ENCODE results near the gene ZNF552.
"Not testable (repeated sequence)": the region's sequence is repeated elsewhere in the genome, so short reads cannot be mapped to it uniquely, and the experiment has no call there.

Gene ZNF552

GRCh38 chr19:57816652-57817051, 1.9 kb upstream of the ZNF552 start:
- Histone ChIP-seq H3K27ac (ENCODE audit: low read depth, low read length) (no peak overlapping the region), H3K18ac (ENCODE audit: low read length) (no peak overlapping the region), H2BK120ac (ENCODE audit: low read depth, low read length) (no peak overlapping the region), H3K79me1 (ENCODE audit: low read length) (peaks cover 6% of the 10 kb centered on the region), H3K56ac (ENCODE audit: low read length) (peak overlapping the region; percentile 9), H3K79me2 (ENCODE audit: control insufficient read depth, insufficient read depth, low read length) (peaks cover 42% of the 10 kb centered on the region), H3K27me3 (ENCODE audit: insufficient read depth, low read length, poor library complexity) (no peaks in the 10 kb centered on the region), H3K36me3 (ENCODE audit: control insufficient read depth, insufficient read depth, low read length) (no peaks in the 10 kb centered on the region), H3K4ac (ENCODE audit: low read depth, low read length) (no peak overlapping the region), H4K8ac (ENCODE audit: low read depth, low read length) (no peak overlapping the region), H3K4me2 (ENCODE audit: low read length) (no peak overlapping the region), H2BK15ac (replicated peaks; ENCODE audit: low read depth) (no peak overlapping the region), H3K4me1 (ENCODE audit: control insufficient read depth, low read depth, low read length) (peaks cover 2% of the 10 kb centered on the region), H2BK5ac (ENCODE audit: low read length) (no peak overlapping the region), H2AK5ac (ENCODE audit: low read length) (no peak overlapping the region), H3K4me3 (ENCODE audit: low read length) (no peak overlapping the region), H3K23ac (ENCODE audit: low read length) (no peak overlapping the region), H4K5ac (ENCODE audit: low read length) (no peak overlapping the region), H3K9ac (ENCODE audit: low read length) (no peak overlapping the region)
- peak; percentile 45 for DNase-seq
- no CpG with 5 or more reads among the region's 7 CpGs for WGBS (ENCODE audit: extremely low coverage, insufficient coverage, low lambda C conversion rate)

- Histone ChIP-seq H4K8ac (ENCODE audit: low read depth, low read length) (no peak overlapping the region), H3K23ac (ENCODE audit: low read length) (no peak overlapping the region)
- peak; percentile 71 for DNase-seq
Measured at GRCh38 chr19:57815247-57816075, 748 bp upstream of the ZNF552 start.

DNA sequence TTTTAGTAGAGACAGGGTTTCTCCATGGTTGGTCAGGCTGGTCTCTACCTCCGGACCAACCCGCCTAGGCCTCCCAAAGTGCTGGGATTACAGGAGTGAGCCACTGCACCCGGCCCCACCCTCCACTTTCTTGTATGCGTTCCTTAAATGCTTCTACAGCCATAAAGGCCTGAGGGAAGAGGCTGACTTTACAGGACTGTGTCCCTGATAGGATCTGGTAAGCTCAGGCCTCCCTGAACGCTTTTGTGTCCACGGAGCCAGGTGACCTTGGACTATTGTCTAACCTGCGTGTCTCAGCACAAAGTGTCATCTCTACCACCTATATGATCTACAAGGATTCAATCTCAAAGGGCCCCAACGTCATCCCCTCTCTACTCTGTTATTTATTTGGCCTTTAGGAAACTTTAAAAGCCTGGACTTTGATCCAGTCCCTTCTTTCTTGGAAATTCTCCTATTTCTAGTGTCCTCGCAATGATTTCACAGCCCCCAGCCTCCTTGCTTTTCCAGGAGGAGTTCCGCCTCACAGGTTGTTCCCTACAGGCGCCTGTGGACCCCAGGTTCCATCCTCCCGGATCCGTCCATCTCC, 701 bp downstream of the ZNF552 start:
- DNase-seq = peak; percentile 65
- no peaks in the 10 kb centered on the region for H3K27me3 ChIP-seq (ENCODE audit: insufficient read depth, low read length, poor library complexity)
- H3K9ac ChIP-seq (ENCODE audit: low read length) = peak overlapping the region; percentile 94
- peak overlapping the region; percentile 87 for H3K4me3 ChIP-seq (ENCODE audit: low read length)
- no peak overlapping the region for H2BK15ac ChIP-seq (replicated peaks; ENCODE audit: low read depth)
- peak overlapping the region; percentile 60 for H3K4me2 ChIP-seq (ENCODE audit: low read length)
- peak overlapping the region; percentile 86 for H2BK5ac ChIP-seq (ENCODE audit: low read length)
- H3K4me1 ChIP-seq (ENCODE audit: control insufficient read depth, low read depth, low read length) = peaks cover 3% of the 10 kb centered on the region
- H4K5ac ChIP-seq (ENCODE audit: low read length) = no peak overlapping the region
- peaks cover 7% of the 10 kb centered on the region for H3K79me1 ChIP-seq (ENCODE audit: low read length)
- no peak overlapping the region for H4K8ac ChIP-seq (ENCODE audit: low read depth, low read length)
- peak overlapping the region; percentile 98 for H3K56ac ChIP-seq (ENCODE audit: low read length)
- peak overlapping the region; percentile 35 for H3K18ac ChIP-seq (ENCODE audit: low read length)
- no peak overlapping the region for H2AK5ac ChIP-seq (ENCODE audit: low read length)
- peaks cover 28% of the 10 kb centered on the region for H3K79me2 ChIP-seq (ENCODE audit: control insufficient read depth, insufficient read depth, low read length)
- WGBS (ENCODE audit: extremely low coverage, insufficient coverage, low lambda C conversion rate) = no CpG with 5 or more reads among the region's 13 CpGs
- peaks cover 1% of the 10 kb centered on the region for H3K36me3 ChIP-seq (ENCODE audit: control insufficient read depth, insufficient read depth, low read length)
- H3K27ac ChIP-seq (ENCODE audit: low read depth, low read length) = no peak overlapping the region
- no peak overlapping the region for H3K23ac ChIP-seq (ENCODE audit: low read length)
- H2BK120ac ChIP-seq (ENCODE audit: low read depth, low read length) = no peak overlapping the region
- H3K4ac ChIP-seq (ENCODE audit: low read depth, low read length) = peak overlapping the region; percentile 28

More at GRCh38 chr19:57815247-57816075, 748 bp upstream of the ZNF552 start:
- Histone ChIP-seq H3K79me2 (ENCODE audit: control insufficient read depth, insufficient read depth, low read length) (peaks cover 33% of the 10 kb centered on the region), H2BK120ac (ENCODE audit: low read depth, low read length) (no peak overlapping the region), H3K36me3 (ENCODE audit: control insufficient read depth, insufficient read depth, low read length) (no peaks in the 10 kb centered on the region), H3K27ac (ENCODE audit: low read depth, low read length) (peak overlapping the region; percentile 8), H2BK5ac (ENCODE audit: low read length) (peak overlapping the region; percentile 57), H3K27me3 (ENCODE audit: insufficient read depth, low read length, poor library complexity) (no peaks in the 10 kb centered on the region), H2AK5ac (ENCODE audit: low read length) (no peak overlapping the region), H3K18ac (ENCODE audit: low read length) (peak overlapping the region; percentile 25), H3K4me3 (ENCODE audit: low read length) (no peak overlapping the region), H3K4me2 (ENCODE audit: low read length) (no peak overlapping the region), H3K4ac (ENCODE audit: low read depth, low read length) (no peak overlapping the region), H3K79me1 (ENCODE audit: low read length) (peaks cover 4% of the 10 kb centered on the region), H4K5ac (ENCODE audit: low read length) (no peak overlapping the region), H3K9ac (ENCODE audit: low read length) (peak overlapping the region; percentile 16), H3K4me1 (ENCODE audit: control insufficient read depth, low read depth, low read length) (no peaks in the 10 kb centered on the region), H2BK15ac (replicated peaks; ENCODE audit: low read depth) (no peak overlapping the region), H3K56ac (ENCODE audit: low read length) (peak overlapping the region; percentile 78)
- no CpG with 5 or more reads among the region's 17 CpGs for WGBS (ENCODE audit: extremely low coverage, insufficient coverage, low lambda C conversion rate)

DNA sequence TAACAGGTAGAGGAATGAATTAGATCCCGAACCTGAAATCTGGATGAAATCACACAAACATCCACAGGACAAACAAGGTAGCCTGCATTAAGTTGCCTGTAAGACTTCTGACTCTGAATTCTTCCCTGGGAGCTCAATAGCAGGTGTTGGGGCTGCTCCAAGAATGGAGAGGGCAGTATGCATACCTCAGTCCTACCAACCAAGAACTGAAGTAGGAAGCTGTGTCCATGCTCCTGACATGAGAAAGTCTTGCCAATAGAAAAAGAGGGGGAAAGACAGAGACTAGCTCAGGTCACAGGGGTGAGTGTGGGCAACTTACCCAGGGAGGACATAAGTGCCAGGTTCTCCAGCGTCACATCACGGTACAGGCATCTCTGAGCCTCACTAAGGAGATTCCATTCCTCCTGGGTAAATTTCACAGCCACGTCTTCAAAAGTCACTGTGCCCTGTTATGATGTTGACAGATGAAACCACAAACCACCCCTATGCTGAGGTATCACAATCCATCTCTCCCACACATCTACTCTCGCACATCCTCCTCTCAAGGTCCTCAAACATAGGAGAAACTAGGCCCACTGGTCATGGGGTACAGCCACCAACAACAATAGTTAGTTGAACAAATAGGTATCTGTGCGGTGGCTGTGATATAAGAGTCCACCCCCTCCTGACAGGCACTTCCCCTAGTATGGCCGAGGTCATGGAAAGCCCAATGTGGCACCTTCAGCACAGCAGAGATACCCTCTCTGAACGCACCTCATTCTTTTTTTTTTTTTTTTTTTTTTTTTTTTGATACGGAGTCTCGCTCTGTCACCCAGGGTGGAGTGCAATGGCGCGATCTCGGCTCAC, 1.5 kb downstream of the ZNF552 start:
- not testable (repeated sequence) for H3K27ac ChIP-seq (ENCODE audit: low read depth, low read length); H3K18ac ChIP-seq (ENCODE audit: low read length); H3K36me3 ChIP-seq (ENCODE audit: control insufficient read depth, insufficient read depth, low read length); H3K23ac ChIP-seq (ENCODE audit: low read length); H4K8ac ChIP-seq (ENCODE audit: low read depth, low read length); H3K4ac ChIP-seq (ENCODE audit: low read depth, low read length); H2AK5ac ChIP-seq (ENCODE audit: low read length); H3K4me1 ChIP-seq (ENCODE audit: control insufficient read depth, low read depth, low read length); H4K5ac ChIP-seq (ENCODE audit: low read length); H3K4me3 ChIP-seq (ENCODE audit: low read length); H3K4me2 ChIP-seq (ENCODE audit: low read length); H3K56ac ChIP-seq (ENCODE audit: low read length); DNase-seq; H2BK120ac ChIP-seq (ENCODE audit: low read depth, low read length); H2BK5ac ChIP-seq (ENCODE audit: low read length); H3K27me3 ChIP-seq (ENCODE audit: insufficient read depth, low read length, poor library complexity); H2BK15ac ChIP-seq (replicated peaks; ENCODE audit: low read depth)
- WGBS (ENCODE audit: extremely low coverage, insufficient coverage, low lambda C conversion rate) = no CpG with 5 or more reads among the region's 13 CpGs
- Histone ChIP-seq H3K79me2 (ENCODE audit: control insufficient read depth, insufficient read depth, low read length) (peaks cover 28% of the 10 kb centered on the region), H3K79me1 (ENCODE audit: low read length) (peaks cover 11% of the 10 kb centered on the region), H3K9ac (ENCODE audit: low read length) (peak overlapping the region; percentile 42)

- Histone ChIP-seq H4K5ac (ENCODE audit: low read length) (no peak overlapping the region), H3K79me2 (ENCODE audit: control insufficient read depth, insufficient read depth, low read length) (peaks cover 30% of the 10 kb centered on the region), H3K4ac (ENCODE audit: low read depth, low read length) (no peak overlapping the region), H3K27me3 (ENCODE audit: insufficient read depth, low read length, poor library complexity) (no peaks in the 10 kb centered on the region), H3K79me1 (ENCODE audit: low read length) (peaks cover 12% of the 10 kb centered on the region), H3K9ac (ENCODE audit: low read length) (no peak overlapping the region), H3K18ac (ENCODE audit: low read length) (no peak overlapping the region), H2AK5ac (ENCODE audit: low read length) (no peak overlapping the region), H3K23ac (ENCODE audit: low read length) (no peak overlapping the region), H2BK120ac (ENCODE audit: low read depth, low read length) (no peak overlapping the region), H3K27ac (ENCODE audit: low read depth, low read length) (no peak overlapping the region), H3K36me3 (ENCODE audit: control insufficient read depth, insufficient read depth, low read length) (peaks cover 5% of the 10 kb centered on the region), H3K4me1 (ENCODE audit: control insufficient read depth, low read depth, low read length) (peaks cover 3% of the 10 kb centered on the region), H4K8ac (ENCODE audit: low read depth, low read length) (no peak overlapping the region), H3K4me3 (ENCODE audit: low read length) (no peak overlapping the region), H3K4me2 (ENCODE audit: low read length) (peak overlapping the region; percentile 23), H3K56ac (ENCODE audit: low read length) (no peak overlapping the region), H2BK5ac (ENCODE audit: low read length) (no peak overlapping the region), H2BK15ac (replicated peaks; ENCODE audit: low read depth) (no peak overlapping the region)
- no CpG with 5 or more reads among the region's 3 CpGs for WGBS (ENCODE audit: extremely low coverage, insufficient coverage, low lambda C conversion rate)
- DNase-seq = no peak
Measured at GRCh38 chr19:57812226-57812625, 2.5 kb downstream of the ZNF552 start.
